GM13977 (cell line): ENCODE results near the gene HDAC9.

Experiments used
- DNase-seq: peaks from one replicate; pipeline ENCODE4 v3.0.0; 2012; ENCODE audit warnings: low spot score
- in situ Hi-C: fragments of 300-500 bp; cut with MboI; formaldehyde crosslinking; loops from one replicate; pipeline ENCODE4 v1.12.0; 2022; ENCODE audit warnings: low sequenced_read_pairs, low pct_unique_long_range_greater_than_20kb, mixed read lengths, inconsistent platforms; ENCODE audit not compliant: unreplicated experiment
- TF ChIP-seq, protein P1 (sequence below): IDR thresholded peaks from 2 replicates; pipeline ENCODE4 v1.5.1; 2012; ENCODE audit warnings: mild to moderate bottlenecking, control low read depth; ENCODE audit not compliant: insufficient read depth; ENCODE audit errors: extremely low read depth, missing control alignments

HDAC9 gene

DNA sequence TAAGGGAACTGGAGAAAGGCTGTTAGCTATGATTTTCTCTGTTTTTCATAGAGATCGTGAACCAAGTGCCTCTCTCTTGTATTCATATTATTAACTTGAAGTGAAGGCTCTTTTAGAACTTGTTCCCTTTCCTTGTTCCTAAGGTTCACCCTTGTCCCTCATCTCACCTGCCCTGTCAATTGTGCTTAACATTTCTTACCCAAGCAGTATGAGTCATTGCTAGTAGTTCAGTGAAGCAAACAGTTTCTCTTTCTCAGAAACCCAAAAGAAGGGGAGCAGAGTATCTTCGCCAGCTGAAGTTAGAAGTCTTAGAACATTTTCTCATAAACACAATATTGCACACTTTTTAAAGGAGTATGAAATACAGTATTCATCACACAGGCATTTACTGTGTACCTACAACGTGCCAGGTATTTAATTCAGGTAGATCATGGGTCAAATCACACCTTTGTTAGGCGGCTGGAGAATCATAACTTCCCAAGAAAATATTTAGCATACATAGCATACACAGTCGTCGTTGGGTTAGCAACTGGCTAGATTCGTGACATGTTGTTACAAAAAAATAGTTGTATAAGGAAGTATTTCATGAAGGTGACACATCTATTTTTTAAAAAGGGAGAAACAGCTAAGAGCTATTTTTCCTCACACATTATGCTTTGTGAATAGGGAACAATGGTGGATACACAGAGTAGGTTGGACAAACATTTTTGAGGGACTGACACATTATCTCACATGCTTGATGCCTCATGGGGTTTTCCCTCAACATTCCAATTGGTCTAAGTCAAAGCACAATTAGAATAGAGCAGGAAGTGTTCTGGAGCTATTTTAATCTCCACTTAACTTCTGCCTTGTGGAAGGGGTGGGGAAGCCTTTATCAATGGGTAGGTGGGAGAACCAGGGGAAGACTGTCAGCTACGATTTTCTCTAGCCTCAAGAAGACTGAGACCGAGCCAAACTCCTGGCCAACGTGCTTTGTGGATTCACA, 13.2 kb downstream of the HDAC9 start:
- in situ Hi-C loops: no loop called here
- peak; percentile 33 for DNase-seq
- TF ChIP-seq, protein P1, sequence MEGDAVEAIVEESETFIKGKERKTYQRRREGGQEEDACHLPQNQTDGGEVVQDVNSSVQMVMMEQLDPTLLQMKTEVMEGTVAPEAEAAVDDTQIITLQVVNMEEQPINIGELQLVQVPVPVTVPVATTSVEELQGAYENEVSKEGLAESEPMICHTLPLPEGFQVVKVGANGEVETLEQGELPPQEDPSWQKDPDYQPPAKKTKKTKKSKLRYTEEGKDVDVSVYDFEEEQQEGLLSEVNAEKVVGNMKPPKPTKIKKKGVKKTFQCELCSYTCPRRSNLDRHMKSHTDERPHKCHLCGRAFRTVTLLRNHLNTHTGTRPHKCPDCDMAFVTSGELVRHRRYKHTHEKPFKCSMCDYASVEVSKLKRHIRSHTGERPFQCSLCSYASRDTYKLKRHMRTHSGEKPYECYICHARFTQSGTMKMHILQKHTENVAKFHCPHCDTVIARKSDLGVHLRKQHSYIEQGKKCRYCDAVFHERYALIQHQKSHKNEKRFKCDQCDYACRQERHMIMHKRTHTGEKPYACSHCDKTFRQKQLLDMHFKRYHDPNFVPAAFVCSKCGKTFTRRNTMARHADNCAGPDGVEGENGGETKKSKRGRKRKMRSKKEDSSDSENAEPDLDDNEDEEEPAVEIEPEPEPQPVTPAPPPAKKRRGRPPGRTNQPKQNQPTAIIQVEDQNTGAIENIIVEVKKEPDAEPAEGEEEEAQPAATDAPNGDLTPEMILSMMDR: no peak

DNA sequence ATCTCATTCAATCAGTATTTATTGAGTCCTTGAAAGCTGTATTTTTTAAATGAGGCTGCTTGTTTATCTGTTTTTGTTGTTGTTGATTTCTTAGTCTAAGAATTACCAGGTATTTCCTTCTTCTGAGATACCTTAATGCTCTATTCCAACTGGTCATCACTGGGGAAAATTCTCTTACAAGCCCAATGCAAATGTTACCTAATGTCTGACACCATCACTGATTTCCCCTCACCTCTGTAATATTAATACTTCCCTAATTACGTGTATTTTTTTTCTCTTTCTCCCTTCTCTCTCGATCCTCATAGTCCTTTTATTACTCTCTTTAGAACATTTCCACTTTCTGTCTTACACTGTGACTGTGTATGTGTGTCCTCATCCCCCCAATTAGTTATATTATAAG, 13.9 kb downstream of the HDAC9 start:
- in situ Hi-C loops: no loop called here
- TF ChIP-seq, protein P1: no peak
- no peak for DNase-seq

DNA sequence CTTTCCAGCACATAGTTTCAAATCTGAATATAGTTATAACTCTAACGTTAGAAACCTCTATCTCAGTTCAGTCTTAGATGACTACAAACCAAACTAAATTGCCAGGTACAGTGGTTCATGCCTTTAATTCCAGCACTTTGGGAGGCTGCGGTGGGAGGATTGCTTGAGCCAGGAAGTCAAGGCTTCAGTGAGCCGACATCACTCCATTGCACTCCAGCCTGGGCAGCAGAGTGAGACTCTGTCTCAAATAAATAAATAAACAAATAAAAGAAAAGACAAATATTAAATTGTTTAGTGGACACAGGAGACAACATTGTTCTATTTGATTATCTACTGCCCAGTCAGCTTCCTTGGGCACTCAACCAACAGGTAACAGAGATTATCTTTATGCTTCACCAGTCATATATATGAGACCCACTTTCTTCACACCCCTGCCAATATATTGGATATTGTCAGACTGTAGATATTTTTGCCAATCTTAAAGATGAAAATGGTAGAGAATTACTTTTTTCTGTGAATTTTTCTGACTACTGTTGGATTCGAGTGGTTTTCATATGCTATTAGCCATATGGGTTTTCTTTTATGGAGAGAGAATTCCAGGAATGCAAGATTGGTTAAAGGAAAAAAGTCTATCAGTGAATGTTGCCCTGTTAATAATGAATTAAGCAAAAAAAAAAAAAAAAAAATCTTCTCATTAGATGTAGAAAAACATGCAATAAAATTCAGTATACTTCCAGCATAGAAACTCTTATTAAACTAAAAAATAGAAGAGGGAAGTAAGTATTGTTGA, 16.0 kb downstream of the HDAC9 start:
- in situ Hi-C loops: no loop called here
- TF ChIP-seq, protein P1: no peak

DNA sequence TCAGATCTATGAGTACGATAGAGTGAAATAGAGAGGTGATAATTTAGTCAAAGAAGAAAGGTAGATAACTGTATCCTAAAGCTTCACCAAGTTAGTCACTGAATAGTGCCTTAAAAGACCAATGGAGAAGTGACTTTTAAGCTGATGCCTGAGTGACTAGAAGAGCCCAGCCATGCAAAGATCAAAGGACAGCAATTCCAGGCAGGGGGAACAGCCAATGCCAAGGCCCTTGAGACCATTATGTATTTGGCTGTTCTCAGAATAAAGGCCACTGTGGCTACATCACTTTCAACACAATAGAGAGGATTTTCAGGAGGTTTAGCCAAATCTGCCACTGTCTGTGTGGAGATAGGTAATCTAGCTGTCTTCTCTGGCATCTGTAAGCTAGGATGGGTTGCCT, 17.8 kb downstream of the HDAC9 start:
- in situ Hi-C loops: no loop called here
- TF ChIP-seq, protein P1: no peak
- DNase-seq: no peak

More for the DNA sequence above, 16.0 kb downstream of the HDAC9 start:
- no peak for DNase-seq

DNA sequence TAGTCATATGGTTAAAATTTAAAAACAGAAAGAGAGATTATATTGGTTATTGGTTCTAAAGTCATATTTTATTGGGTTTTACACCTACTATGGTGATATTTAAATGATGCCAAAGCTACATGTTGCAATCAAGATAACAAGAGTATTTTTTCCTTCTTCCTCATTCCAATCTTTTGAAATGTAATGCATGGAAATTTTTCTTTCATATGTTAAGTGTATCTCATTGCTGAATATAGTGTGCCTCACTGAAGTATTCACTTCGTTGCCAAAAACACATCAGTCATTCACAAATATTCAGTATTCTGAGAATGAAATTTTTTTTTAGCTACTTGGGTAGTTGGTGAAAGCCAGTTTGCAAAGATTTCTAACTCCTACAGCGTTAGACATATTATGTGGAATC, 19.5 kb downstream of the HDAC9 start:
- in situ Hi-C loops: no loop called here
- TF ChIP-seq, protein P1: no peak
- no peak for DNase-seq

DNA sequence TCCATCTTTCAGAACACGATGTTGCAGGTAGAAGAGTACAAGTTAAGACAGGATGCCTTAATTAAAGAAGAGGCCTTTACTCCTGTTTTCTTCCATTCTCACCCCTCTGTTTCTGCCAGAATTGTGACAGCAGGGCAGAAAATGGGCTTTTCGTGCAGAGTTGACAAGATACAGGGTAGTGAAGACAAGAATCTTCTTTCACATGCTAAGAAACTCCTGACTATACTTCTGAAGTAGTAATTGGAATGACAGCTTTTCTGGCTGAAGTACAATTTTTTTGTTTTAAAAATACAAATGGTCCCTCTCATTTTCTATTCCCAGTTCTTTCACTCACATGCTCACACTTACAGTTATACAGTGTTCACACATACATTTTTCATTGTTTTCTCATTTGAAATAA, 22.1 kb downstream of the HDAC9 start:
- TF ChIP-seq, protein P1: no peak
- in situ Hi-C loops: no loop called here
- no peak for DNase-seq
